GM21515 (cell line): ENCODE measurements around the gene ZNF256.

ENCODE experiments used
- ATAC-seq: cut with Tn5 transposase; IDR thresholded peaks from one replicate; pipeline ENCODE4 v1.9.1; 2021; ENCODE audit not compliant: unreplicated experiment

The ZNF256 gene

GRCh38 chr19:57947419-57948134 lies at the start of gene ZNF256:
ZNF256 (minus strand) TSS chr19:57947706; CDS start chr19:57947474, 232 bp downstream.
- ATAC-seq = peak; percentile 87

GRCh38 chr19:57992841-57993240 lies 45.3 kb upstream of the ZNF256 start:
- no peak for ATAC-seq

- no peak for ATAC-seq
Observed at GRCh38 chr19:57978586-57979289, 31.2 kb upstream of the ZNF256 start.

- no peak for ATAC-seq
Observed at GRCh38 chr19:57974434-57974833, 26.9 kb upstream of the ZNF256 start, which contains the start of gene C19orf18. C19orf18 (minus strand) TSS chr19:57974534; CDS start chr19:57974432, 102 bp downstream.

- ATAC-seq = no peak
Observed at GRCh38 chr19:57964761-57965160, 17.3 kb upstream of the ZNF256 start.

GRCh38 chr19:57961785-57962184 lies 14.3 kb upstream of the ZNF256 start:
- no peak for ATAC-seq

- no peak for ATAC-seq
Observed at GRCh38 chr19:57954996-57955395, 7.5 kb upstream of the ZNF256 start.

- no peak for ATAC-seq
Observed at GRCh38 chr19:57949702-57950101, 2.2 kb upstream of the ZNF256 start.

GRCh38 chr19:57949296-57949695 lies 1.8 kb upstream of the ZNF256 start:
- no peak for ATAC-seq

GRCh38 chr19:57947088-57947418 lies 453 bp downstream of the ZNF256 start:
- ATAC-seq = peak; percentile 22

- ATAC-seq = no peak
Observed at GRCh38 chr19:57946316-57946715, 1.2 kb downstream of the ZNF256 start.

- no peak for ATAC-seq
Observed at GRCh38 chr19:57941593-57941992, 5.9 kb downstream of the ZNF256 start.

- ATAC-seq = no peak
Observed at GRCh38 chr19:57935731-57936130, 11.8 kb downstream of the ZNF256 start.

- ATAC-seq = no peak
Observed at GRCh38 chr19:57934820-57935665, 12.5 kb downstream of the ZNF256 start, which contains the start of gene ZNF418. ZNF418 (minus strand) TSS chr19:57935402; CDS start chr19:57933822, 1,580 bp downstream.

GRCh38 chr19:57927587-57927986 lies 19.9 kb downstream of the ZNF256 start:
- ATAC-seq = no peak

- peak; percentile 93 for ATAC-seq
Observed at GRCh38 chr19:57916168-57916995, 31.1 kb downstream of the ZNF256 start, which contains the start of gene ZNF417. ZNF417 (minus strand) TSS chr19:57916592; CDS start chr19:57916411, 181 bp downstream.

- no peak for ATAC-seq
Observed at GRCh38 chr19:57914531-57914930, 33.0 kb downstream of the ZNF256 start.

GRCh38 chr19:57907394-57907793 lies 40.1 kb downstream of the ZNF256 start:
- no peak for ATAC-seq

GRCh38 chr19:57905258-57905657 lies 42.2 kb downstream of the ZNF256 start:
- no peak for ATAC-seq

- ATAC-seq = no peak
Observed at GRCh38 chr19:57903618-57904184, 43.8 kb downstream of the ZNF256 start.
